Esophagus squamous epithelium (tissue), 5 donors: ENCODE data around the gene UBE2D2. TPM values are rescaled to one million over a fixed set of nuclear protein-coding genes. Genes with fewer than 3 reads are reported as not detected.

ENCODE experiments used
- DNase-seq: peaks from one replicate; lab custom pipeline; 2025; lab: John Stamatoyannopoulos, UW
- H3K27ac ChIP-seq, 4 donors: fragments of 200-600 bp; sonication (generic); one replicate each; pipeline ENCODE4 v1.5.1; 2016 to 2019; ENCODE audit warnings: mild to moderate bottlenecking in 1 of 4
- H3K27me3 ChIP-seq, 4 donors: fragments of 200-600 bp; sonication (generic); 1 replicate in 3 of 4; 2 replicates in 1 of 4; pipeline versions ENCODE4 v1.5.1 to v1.6.0; 2017 to 2021; ENCODE audit warnings: antibody characterized with exemption in 1 of 4
- H3K36me3 ChIP-seq, 3 donors: fragments of 200-600 bp; sonication (generic); one replicate each; pipeline ENCODE4 v1.5.1; 2016 to 2019
- H3K4me1 ChIP-seq, 3 donors: fragments of 200-600 bp; sonication (generic); one replicate each; pipeline ENCODE4 v1.5.1; 2017 to 2019
- H3K4me3 ChIP-seq, 4 donors: fragments of 200-600 bp; sonication (generic); 1 replicate in 3 of 4; 2 replicates in 1 of 4; pipeline ENCODE4 v1.5.1; 2016 to 2019; ENCODE audit warnings: mild to moderate bottlenecking in 2 of 4, moderate library complexity in 1 of 4
- H3K9me3 ChIP-seq, 3 donors: fragments of 200-600 bp; sonication (generic); one replicate each; pipeline ENCODE4 v1.5.1; 2016 to 2019
- CTCF ChIP-seq, 6 experiments: fragments of 450-650 bp in 4 of 6; fragments of 200-600 bp in 2 of 6; sonication (generic) in 2 of 6; IDR thresholded peaks; one replicate each; pipeline ENCODE4 v1.5.1; 2016 to 2019; ENCODE audit warnings: antibody characterized with exemption in 6 of 6, mild to moderate bottlenecking in 4 of 6, moderate library complexity in 4 of 6
- POLR2A ChIP-seq, 4 donors: fragments of 450-650 bp; IDR thresholded peaks; one replicate each; pipeline ENCODE4 v1.6.1; 2017; ENCODE audit warnings: antibody characterized with exemption in 4 of 4, mild to moderate bottlenecking in 4 of 4, moderate library complexity in 3 of 4
- WGBS, 2 donors: methylation state at CpG; one replicate each; pipeline ENCODE4 v1.1.5; 2018; 5-methylcytosine and 5-hydroxymethylcytosine counted together
- intact Hi-C: fragments of 100-400 bp; cut with DNase I; formaldehyde crosslinking; loops from one replicate; pipeline ENCODE4 v1.15.0; 2022
- total RNA-seq, 4 donors: library from RNA; depleted of rRNA; stranded (reverse); fragments of >200 nt; gene quantifications; one replicate each; pipeline ENCODE4 v1.1.0, GENCODE V29; 2016
- donor health status: DM: yes; HTN: yes; CAD: no.

UBE2D2 gene
- total RNA-seq, 4 donors from 2014 or later: 63.7 to 85.4 (median 81.1) TPM

GRCh38 chr5:139665626-139666025 lies 104.5 kb downstream of the UBE2D2 start:
- no peak for DNase-seq
- Histone ChIP-seq H3K36me3 (no peaks in the 10 kb centered on the region), H3K27me3 (no peaks in the 10 kb centered on the region), H3K27ac (peak overlapping the region in 2 of 4 donors; percentile 59 to 96), H3K9me3 (no peaks in the 10 kb centered on the region), H3K4me3 (no peak overlapping the region), H3K4me1 (peaks cover 42 to 99% (median 48%) of the 10 kb centered on the region in 3 donors)
- 86 to 90% methylated on average over 11 of the region's 11 CpGs for WGBS, 2 donors
- intact Hi-C loops: no loop called here
- no peak for TF ChIP-seq POLR2A (IDR thresholded peaks at IDR 0.05)
- no peak for TF ChIP-seq CTCF (IDR thresholded peaks at IDR 0.05)

- TF ChIP-seq POLR2A (IDR thresholded peaks at IDR 0.05): no peak
- no peak for TF ChIP-seq CTCF (IDR thresholded peaks at IDR 0.05)
- Histone ChIP-seq H3K27ac (peak overlapping the region in 3 of 4 donors; percentile 85 to 96 (median 96)), H3K4me1 (peaks cover 41 to 99% (median 49%) of the 10 kb centered on the region in 3 donors), H3K9me3 (no peaks in the 10 kb centered on the region), H3K36me3 (no peaks in the 10 kb centered on the region), H3K4me3 (no peak overlapping the region), H3K27me3 (no peaks in the 10 kb centered on the region)
- intact Hi-C loops: no loop called here
- DNase-seq: no peak
- WGBS, 2 donors: 72 to 96% methylated on average over 3 to 6 of the region's 7 CpGs
These were observed 105.4 kb downstream of the UBE2D2 start for GRCh38 chr5:139666551-139666950.

DNA sequence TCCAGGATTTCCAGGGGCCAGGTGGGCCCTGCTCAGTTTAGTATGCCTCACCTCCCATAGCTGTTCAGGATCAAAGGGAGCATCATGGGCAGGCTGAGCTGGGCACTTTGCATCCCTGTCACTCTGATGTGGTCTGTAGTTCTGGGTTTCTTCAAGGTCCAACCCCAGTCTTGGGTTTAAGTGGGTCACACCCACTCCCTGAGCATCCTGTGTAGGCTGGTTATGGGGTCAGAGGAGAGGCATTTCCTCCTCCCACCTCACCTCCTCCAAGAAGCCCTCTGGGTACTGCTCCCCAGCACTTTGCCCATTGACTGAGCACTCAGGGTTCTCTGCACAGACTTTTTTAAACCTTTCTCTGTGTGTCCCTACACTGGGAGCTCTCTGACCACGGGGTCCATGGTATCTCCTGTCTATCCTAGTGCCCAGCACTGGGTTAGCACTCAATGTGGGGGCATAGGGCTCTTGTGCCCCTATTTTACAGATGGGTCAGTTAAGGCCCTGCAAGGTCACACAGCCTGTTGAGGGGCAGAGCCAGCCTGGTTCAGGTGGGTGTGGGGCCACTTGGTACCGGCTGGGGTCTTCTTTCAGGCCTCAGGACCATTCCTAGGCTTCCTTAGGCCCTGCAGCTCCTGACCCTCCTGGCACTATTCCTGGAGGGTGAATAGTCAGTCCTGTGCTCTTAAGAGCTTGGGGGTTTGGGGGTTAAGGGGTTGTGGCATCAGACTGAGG lies 106.0 kb downstream of the UBE2D2 start:
- H3K4me1 ChIP-seq: peaks cover 42 to 99% (median 46%) of the 10 kb centered on the region in 3 donors

GRCh38 chr5:139667730-139668063 lies 106.6 kb downstream of the UBE2D2 start:
- TF ChIP-seq POLR2A (IDR thresholded peaks at IDR 0.05): no peak
- no peak for TF ChIP-seq CTCF (IDR thresholded peaks at IDR 0.05)
- Histone ChIP-seq H3K27ac (peak overlapping the region; percentile 84 to 96 (median 90)), H3K4me3 (peak overlapping the region; percentile 29 to 76 (median 50)), H3K36me3 (no peaks in the 10 kb centered on the region), H3K27me3 (no peaks in the 10 kb centered on the region), H3K4me1 (peaks cover 42 to 99% (median 46%) of the 10 kb centered on the region in 3 donors), H3K9me3 (no peaks in the 10 kb centered on the region)
- 20 to 28% methylated on average over 5 of the region's 5 CpGs for WGBS, 2 donors
- intact Hi-C loops: no loop called here
- DNase-seq: no peak

More for the DNA sequence above, 106.0 kb downstream of the UBE2D2 start:
- intact Hi-C loops: no loop called here
- Histone ChIP-seq H3K27me3 (no peaks in the 10 kb centered on the region), H3K4me3 (peak overlapping the region in 1 of 4 donors; percentile 76), H3K9me3 (no peaks in the 10 kb centered on the region), H3K27ac (peak overlapping the region; percentile 84 to 96 (median 90)), H3K36me3 (no peaks in the 10 kb centered on the region)
- no peak for DNase-seq
- TF ChIP-seq POLR2A (IDR thresholded peaks at IDR 0.05) (no peak), CTCF (IDR thresholded peaks at IDR 0.05) (no peak)
- whole genome bisulfite sequencing, 2 donors: 78 to 83% methylated on average over 1 to 2 of the region's 2 CpGs

DNA sequence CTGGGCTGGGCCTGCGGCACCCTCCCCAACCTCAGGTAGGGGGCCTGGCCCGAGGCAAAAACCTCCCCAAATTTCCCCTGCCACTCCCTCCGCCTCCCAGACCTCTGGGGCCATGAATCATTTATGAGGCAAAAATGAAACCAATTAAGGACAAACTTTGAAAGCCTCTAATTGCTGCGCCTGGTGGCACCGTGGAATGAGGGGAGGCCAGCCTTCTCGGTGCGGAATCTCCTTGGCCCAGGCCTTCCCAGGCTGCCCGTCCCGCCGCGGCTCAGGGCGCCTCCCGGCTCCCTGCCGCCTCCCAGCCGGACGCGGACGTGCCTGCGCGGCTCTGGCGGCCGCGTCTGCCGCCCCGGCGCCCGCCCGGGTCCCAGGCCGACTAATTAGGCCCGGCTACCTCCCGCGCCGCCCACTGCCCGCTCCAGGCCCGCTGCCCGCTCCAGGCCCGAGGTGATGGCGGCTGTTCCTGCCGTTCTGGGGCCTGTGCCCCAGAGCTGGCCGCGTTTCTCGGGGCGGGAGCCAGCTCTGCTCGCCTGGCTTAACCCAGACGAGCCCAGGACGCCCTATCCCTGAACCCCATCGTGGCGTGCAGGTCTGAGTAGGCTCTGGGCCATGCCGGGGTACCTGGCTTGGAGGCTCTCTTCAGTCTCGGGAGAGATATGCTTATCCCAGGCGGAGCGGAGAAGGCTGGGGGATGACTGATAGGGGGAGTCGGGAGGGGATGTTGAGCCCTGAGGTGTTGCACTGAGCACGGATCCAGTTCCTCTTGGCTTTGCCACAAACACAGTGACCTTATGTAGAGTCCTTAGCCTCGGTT lies 107.1 kb downstream of the UBE2D2 start:
- Histone ChIP-seq H3K4me1 (peaks cover 42 to 99% (median 46%) of the 10 kb centered on the region in 3 donors), H3K9me3 (no peaks in the 10 kb centered on the region), H3K27ac (peak overlapping the region; percentile 84 to 96 (median 90)), H3K36me3 (no peaks in the 10 kb centered on the region), H3K27me3 (no peaks in the 10 kb centered on the region), H3K4me3 (peak overlapping the region; percentile 29 to 76 (median 50))
- no peak for DNase-seq
- 13 to 15% methylated on average over 3 to 5 of the region's 55 CpGs for WGBS, 2 donors
- intact Hi-C loops: no loop called here
- TF ChIP-seq CTCF (IDR thresholded peaks at IDR 0.05) (no peak), POLR2A (IDR thresholded peaks at IDR 0.05) (peak in 2 of 4 donors; percentile 9 to 43)
